B cell (primary cell): ENCODE data around the gene TMEM132D. TPM values are rescaled to one million over a fixed set of nuclear protein-coding genes. Genes with fewer than 3 reads are reported as not detected.

ENCODE experiments used
- ATAC-seq: fragments of 200-7000 bp; cut with Tn5 transposase; one replicate; pipeline ENCODE4 v1.10.0; 2021; ENCODE audit warnings: low read depth, mild to moderate bottlenecking, moderate number of reproducible peaks, moderate library complexity
- CTCF ChIA-PET: fragments of 350-600 bp; sonication (Branson Sonifier 250); formaldehyde crosslinking; loops from one replicate; lab custom pipeline; 2021; ENCODE audit warnings: antibody characterized with exemption, inconsistent platforms; lab: Charles Lee
- POLR2A ChIA-PET: fragments of 350-600 bp; sonication (Branson Sonifier 250); formaldehyde crosslinking; loops from one replicate; lab custom pipeline; 2021; ENCODE audit warnings: antibody characterized with exemption; lab: Charles Lee
- DNase-seq: peaks from one replicate; pipeline ENCODE4 v3.0.0; 2013
- H2AFZ ChIP-seq: 2 replicates; pipeline ENCODE4 v1.6.1; 2012; ENCODE audit warnings: mild to moderate bottlenecking, low read depth, low read length; ENCODE audit not compliant: insufficient read depth, poor library complexity, severe bottlenecking
- H3K27ac ChIP-seq, 2 donors: 1 replicate in 1 of 2; 2 replicates in 1 of 2; pipeline ENCODE4 v1.5.1; 2012 to 2013; ENCODE audit warnings: low read length in 2 of 2, mild to moderate bottlenecking in 2 of 2, moderate library complexity in 1 of 2
- H3K27me3 ChIP-seq, 4 experiments: fragments of 200-600 bp in 1 of 4; sonication (generic) in 1 of 4; replicated peaks in 1 of 4; 1 replicate in 2 of 4; 2 replicates in 2 of 4; pipeline versions ENCODE4 v1.6.1 to v1.7.0; 2013 to 2016; ENCODE audit warnings: low read length in 3 of 4, mild to moderate bottlenecking in 2 of 4, mixed read lengths in 1 of 4, moderate library complexity in 1 of 4; ENCODE audit not compliant: insufficient read depth in 4 of 4, control insufficient read depth in 3 of 4; ENCODE audit errors: control extremely low read depth in 1 of 4
- H3K36me3 ChIP-seq, 2 experiments: replicated peaks in 1 of 2; 1 replicate in 1 of 2; 2 replicates in 1 of 2; pipeline versions ENCODE4 v1.6.1 to v1.7.1; 2013; ENCODE audit warnings: low read length in 1 of 2; ENCODE audit not compliant: insufficient read depth in 2 of 2, control insufficient read depth in 1 of 2; ENCODE audit errors: control extremely low read depth in 1 of 2, extremely low read depth in 1 of 2
- H3K4me1 ChIP-seq, 2 donors: fragments of 200-600 bp in 1 of 2; sonication (generic) in 1 of 2; 1 replicate in 1 of 2; 2 replicates in 1 of 2; pipeline versions ENCODE4 v1.5.1 to v1.6.1; 2013 to 2017; ENCODE audit warnings: low read length in 2 of 2; ENCODE audit not compliant: control insufficient read depth in 2 of 2, insufficient read depth in 2 of 2
- H3K4me2 ChIP-seq: replicated peaks from 2 replicates; pipeline ENCODE3; 2012; ENCODE audit warnings: mild to moderate bottlenecking, low read depth, low read length; ENCODE audit not compliant: poor library complexity, severe bottlenecking
- H3K4me3 ChIP-seq, 5 experiments: fragments of 200-600 bp in 1 of 5; sonication (generic) in 1 of 5; 1 replicate in 3 of 5; 2 replicates in 2 of 5; pipeline versions ENCODE4 v1.5.1 to v1.7.0; 2011 to 2016; ENCODE audit warnings: low read length in 4 of 5, mild to moderate bottlenecking in 4 of 5, low read depth in 2 of 5, control low read depth in 1 of 5, moderate library complexity in 1 of 5; ENCODE audit not compliant: insufficient read depth in 1 of 5; ENCODE audit errors: control extremely low read depth in 1 of 5, extremely low read depth in 1 of 5
- H3K79me2 ChIP-seq: fragments of 200-600 bp; sonication (generic); one replicate; pipeline ENCODE4 v1.6.0; 2016; ENCODE audit warnings: low read length; ENCODE audit not compliant: control insufficient read depth, insufficient read depth
- H3K9ac ChIP-seq: fragments of 200-600 bp; sonication (generic); 2 replicates; pipeline ENCODE4 v1.6.1; 2017; ENCODE audit warnings: mild to moderate bottlenecking, low read length, moderate library complexity
- H3K9me3 ChIP-seq, 3 donors: one replicate each; pipeline versions ENCODE4 v1.6.1 to v1.7.1; 2013; ENCODE audit warnings: low read length in 2 of 3; ENCODE audit not compliant: control insufficient read depth in 2 of 3, insufficient read depth in 1 of 3; ENCODE audit errors: control extremely low read depth in 1 of 3
- H4K20me1 ChIP-seq: 2 replicates; pipeline ENCODE4 v1.6.0; 2012; ENCODE audit warnings: mild to moderate bottlenecking, low read length; ENCODE audit not compliant: insufficient read depth, control insufficient read depth, poor library complexity, severe bottlenecking
- H3K27ac Mint-ChIP-seq: one replicate; pipeline ENCODE4 v1.8.0; 2021; ENCODE audit warnings: mixed read lengths
- H3K27me3 Mint-ChIP-seq: one replicate; pipeline ENCODE4 v1.8.0; 2021; ENCODE audit warnings: mixed read lengths
- H3K4me1 Mint-ChIP-seq: one replicate; pipeline ENCODE4 v1.8.0; 2021; ENCODE audit warnings: mixed read lengths
- H3K4me3 Mint-ChIP-seq: one replicate; pipeline ENCODE4 v1.8.0; 2021; ENCODE audit warnings: mixed read lengths
- H3K9me3 Mint-ChIP-seq: one replicate; pipeline ENCODE4 v1.8.0; 2022; ENCODE audit warnings: mixed read lengths; ENCODE audit not compliant: insufficient read depth
- CTCF ChIP-seq: fragments of 200-600 bp; IDR thresholded peaks from one replicate; pipeline ENCODE4 v1.8.0; 2022; ENCODE audit warnings: antibody characterized with exemption, mild to moderate bottlenecking
- EZH2 ChIP-seq: IDR thresholded peaks from 2 replicates; pipeline ENCODE4 v1.6.1; 2012; ENCODE audit warnings: borderline replicate concordance, low read depth, mild to moderate bottlenecking, moderate library complexity, low read length; ENCODE audit not compliant: insufficient read depth, poor library complexity, severe bottlenecking
- WGBS: methylation state at CpG from one replicate; pipeline ENCODE4 v1.1.5; 2013; ENCODE audit warnings: missing lambda C conversion rate; ENCODE audit not compliant: insufficient coverage; 5-methylcytosine and 5-hydroxymethylcytosine counted together
- intact Hi-C: fragments of 100-400 bp; cut with micrococcal nuclease; formaldehyde crosslinking; loops from one replicate; pipeline ENCODE4 v1.10.0; 2022
- polyA plus RNA-seq: library from polyadenylated mRNA; depleted of rRNA; stranded (reverse); fragments of >200 nt; gene quantifications from 2 replicates; pipeline ENCODE4 v1.2.3, GENCODE V29; 2012
- total RNA-seq, 2 donors: library from RNA; stranded (reverse); fragments of 120-200 nt in 1 of 2; gene quantifications; 1 replicate in 1 of 2; 2 replicates in 1 of 2; pipeline versions ENCODE4 v1.2.3 to v1.2.4, GENCODE V29; 2013 to 2022

TMEM132D gene
- total and polyA plus RNA-seq, 2 donors (not counting 1 experiment from before 2014, with no cell fraction given) = not detected

DNA sequence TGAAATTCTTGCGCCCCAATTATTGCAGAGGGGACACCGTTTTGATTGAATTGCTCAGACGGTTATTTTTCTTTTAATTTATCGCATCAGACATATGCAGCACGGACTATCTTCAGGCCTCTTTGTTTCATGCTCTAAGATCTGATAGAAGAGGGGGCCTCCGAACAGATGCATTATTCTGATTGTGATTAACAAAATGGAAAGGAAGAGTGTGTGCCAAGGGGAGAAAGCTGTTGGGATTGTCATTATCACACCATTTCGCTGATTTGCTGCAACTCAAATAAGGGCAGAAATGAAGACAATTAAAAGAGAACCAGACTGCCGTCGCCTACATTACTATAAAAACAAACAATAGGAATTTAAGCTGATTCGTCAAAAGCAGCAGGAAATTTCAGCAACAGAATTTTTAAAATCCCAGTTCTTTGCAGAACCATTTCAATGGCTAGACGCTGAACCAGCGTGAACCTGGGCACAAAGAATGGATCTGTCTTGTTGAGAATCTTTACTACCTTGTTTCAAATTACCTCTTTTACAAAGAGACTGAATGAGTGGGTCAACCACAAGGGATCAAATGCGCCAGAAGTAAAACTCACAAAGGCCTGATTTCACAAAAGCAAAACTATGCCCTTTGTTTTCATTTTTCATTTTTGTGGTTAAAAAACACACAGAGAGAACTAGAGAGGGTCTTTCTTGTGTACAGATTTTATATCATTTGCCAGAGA, 30.6 kb downstream of the TMEM132D start:
- CTCF ChIA-PET = no interaction called here
- Histone ChIP-seq H3K27ac (no peak overlapping the region), H3K36me3 (no peaks in the 10 kb centered on the region), H4K20me1 (no peaks in the 10 kb centered on the region), H3K4me1 (no peaks in the 10 kb centered on the region), H3K79me2 (no peaks in the 10 kb centered on the region), H3K9me3 (peaks cover 0 to 13% (median 1%) of the 10 kb centered on the region in 3 donors), H3K4me3 (no peak overlapping the region), H3K27me3 (no peaks in the 10 kb centered on the region), H2AFZ (no peak overlapping the region), H3K4me2 (no peak overlapping the region), H3K9ac (no peak overlapping the region)
- 82% methylated on average over 4 of the region's 13 CpGs for WGBS
- ATAC-seq (no peak), DNase-seq (no peak)
- POLR2A ChIA-PET = no interaction called here
- Mint-ChIP-seq H3K4me3 (no peak overlapping the region), H3K9me3 (peaks cover 2% of the 10 kb centered on the region), H3K4me1 (no peaks in the 10 kb centered on the region), H3K27ac (no peak overlapping the region), H3K27me3 (no peaks in the 10 kb centered on the region)
- intact Hi-C loops = no loop called here
- TF ChIP-seq EZH2 (no peak), CTCF (no peak)
